Gastrocnemius medialis (tissue), 4 donors: ENCODE data around the gene LMAN1. TPM values are rescaled to one million over a fixed set of nuclear protein-coding genes. Genes with fewer than 3 reads are reported as not detected.
A peak's percentile ranks its signal among the peaks of the same experiment; 100 is the strongest.

Experiments
- ATAC-seq, 2 donors: fragments of 150-250 bp; one replicate each; pipeline ENCODE4 v1.9.1; 2016
- DNase-seq, 2 donors: peaks; one replicate each; pipeline ENCODE4 v3.0.0-alpha.2; 2019
- H3K27ac ChIP-seq, 4 donors: fragments of 200-600 bp; sonication (generic); 1 replicate in 1 of 4; 2 replicates in 3 of 4; pipeline ENCODE4 v1.5.1; 2016 to 2018; ENCODE audit warnings: mild to moderate bottlenecking in 2 of 4, moderate library complexity in 1 of 4
- H3K27me3 ChIP-seq, 3 donors: fragments of 200-600 bp; sonication (generic) in 2 of 3; 1 replicate in 1 of 3; 2 replicates in 2 of 3; pipeline versions ENCODE4 v1.5.1 to v1.6.0; 2016 to 2019; ENCODE audit warnings: mild to moderate bottlenecking in 1 of 3, moderate library complexity in 1 of 3
- H3K36me3 ChIP-seq, 2 donors: fragments of 200-600 bp; sonication (generic) in 1 of 2; one replicate each; pipeline ENCODE4 v1.5.1; 2017 to 2018
- H3K4me1 ChIP-seq, 2 donors: fragments of 200-600 bp; sonication (generic) in 1 of 2; one replicate each; pipeline ENCODE4 v1.5.1; 2016 to 2017; ENCODE audit warnings: mild to moderate bottlenecking in 2 of 2
- H3K4me3 ChIP-seq, 4 donors: fragments of 200-600 bp; sonication (generic) in 3 of 4; 1 replicate in 1 of 4; 2 replicates in 3 of 4; pipeline ENCODE4 v1.5.1; 2016 to 2019; ENCODE audit warnings: mild to moderate bottlenecking in 2 of 4
- H3K9me3 ChIP-seq, 3 donors: fragments of 200-600 bp; sonication (generic) in 2 of 3; 1 replicate in 1 of 3; 2 replicates in 2 of 3; pipeline ENCODE4 v1.5.1; 2016 to 2019
- CTCF ChIP-seq, 5 experiments: fragments of 450-650 bp in 3 of 5; fragments of 200-600 bp in 2 of 5; sonication (generic) in 2 of 5; IDR thresholded peaks in 4 of 5; conservative IDR thresholded peaks in 1 of 5; 1 replicate in 4 of 5; 2 replicates in 1 of 5; pipeline ENCODE4 v1.5.1; 2016 to 2019; ENCODE audit warnings: antibody characterized with exemption in 5 of 5, mild to moderate bottlenecking in 3 of 5, moderate library complexity in 3 of 5
- POLR2A ChIP-seq, 2 donors: fragments of 450-650 bp; IDR thresholded peaks; one replicate each; pipeline ENCODE4 v1.6.1; 2017; ENCODE audit warnings: antibody characterized with exemption in 2 of 2, mild to moderate bottlenecking in 2 of 2, moderate library complexity in 2 of 2
- in situ Hi-C, 4 donors: fragments of 200-750 bp; cut with MboI; loops; one replicate each; pipeline versions ENCODE4 v1.15.0 to v1.8.0; 2017; ENCODE audit warnings: low sequenced_read_pairs in 4 of 4
- intact Hi-C: fragments of 100-400 bp; cut with DNase I; formaldehyde crosslinking; loops from one replicate; pipeline ENCODE4 v1.15.1; 2023; ENCODE audit warnings: low total_unique reads
- total RNA-seq, 4 donors: library from RNA; depleted of rRNA; stranded (reverse); fragments of >200 nt; gene quantifications; one replicate each; pipeline versions ENCODE4 v1.1.0 to v1.2.3, GENCODE V29; 2016

Gene LMAN1
- total RNA-seq, 4 donors from 2014 or later = 48.6 to 74.8 (median 59.2) TPM

DNA sequence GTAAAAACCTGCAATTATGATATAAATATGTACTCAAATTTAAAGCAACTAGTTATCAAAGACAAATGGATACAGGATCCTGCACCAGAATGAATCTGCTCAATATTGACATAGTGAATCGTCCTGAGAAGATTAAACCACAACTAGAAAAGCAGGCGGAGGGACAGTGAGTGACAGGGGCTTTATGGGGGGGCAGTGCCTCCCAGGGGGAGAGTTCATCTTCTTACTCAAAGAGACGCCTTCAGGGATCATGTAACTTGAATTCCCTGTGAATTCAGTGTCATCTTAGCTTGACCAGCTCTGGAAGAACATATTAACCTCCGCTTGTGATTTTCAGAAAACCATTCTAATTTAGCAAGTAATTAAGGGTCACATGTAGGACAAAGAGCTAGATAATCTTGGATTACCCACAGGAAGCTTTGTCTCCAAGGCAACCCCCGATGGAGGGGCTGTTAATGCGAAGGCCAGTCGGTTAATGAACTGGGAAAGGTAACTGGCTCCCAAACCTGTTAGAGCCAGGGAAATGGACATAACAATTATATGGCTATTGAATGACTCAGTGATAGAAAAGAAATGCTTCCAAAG lies 17.4 kb upstream of the LMAN1 start:
- intact Hi-C loops (no loop called here), in situ Hi-C loops (no loop called here)
- H3K4me1 ChIP-seq = peaks cover 0 to 8% of the 10 kb centered on the region in 2 donors
- no peaks in the 10 kb centered on the region for H3K27me3 ChIP-seq
- H3K4me3 ChIP-seq = no peak overlapping the region
- no peaks in the 10 kb centered on the region for H3K36me3 ChIP-seq
- H3K9me3 ChIP-seq = no peaks in the 10 kb centered on the region
- TF ChIP-seq CTCF (IDR thresholded peaks at IDR 0.05 in 4 of 5, conservative IDR thresholded peaks at IDR 0.05 in 1 of 5) (no peak), POLR2A (IDR thresholded peaks at IDR 0.05) (no peak)
- no peak for DNase-seq
- ATAC-seq = no peak
- H3K27ac ChIP-seq = no peak overlapping the region

- H3K27ac ChIP-seq = no peak overlapping the region
- no peak for TF ChIP-seq POLR2A (IDR thresholded peaks at IDR 0.05)
- no peak for TF ChIP-seq CTCF (IDR thresholded peaks at IDR 0.05 in 4 of 5, conservative IDR thresholded peaks at IDR 0.05 in 1 of 5)
- ATAC-seq (no peak), DNase-seq (no peak)
- intact Hi-C loops (no loop called here), in situ Hi-C loops (no loop called here)
- peaks cover 0 to 8% of the 10 kb centered on the region in 2 donors for H3K4me1 ChIP-seq
- H3K27me3 ChIP-seq = no peaks in the 10 kb centered on the region
- H3K36me3 ChIP-seq = no peaks in the 10 kb centered on the region
- no peak overlapping the region for H3K4me3 ChIP-seq
- H3K9me3 ChIP-seq = no peaks in the 10 kb centered on the region
These were observed 15.1 kb upstream of the LMAN1 start for GRCh38 chr18:59374128-59374527.

DNA sequence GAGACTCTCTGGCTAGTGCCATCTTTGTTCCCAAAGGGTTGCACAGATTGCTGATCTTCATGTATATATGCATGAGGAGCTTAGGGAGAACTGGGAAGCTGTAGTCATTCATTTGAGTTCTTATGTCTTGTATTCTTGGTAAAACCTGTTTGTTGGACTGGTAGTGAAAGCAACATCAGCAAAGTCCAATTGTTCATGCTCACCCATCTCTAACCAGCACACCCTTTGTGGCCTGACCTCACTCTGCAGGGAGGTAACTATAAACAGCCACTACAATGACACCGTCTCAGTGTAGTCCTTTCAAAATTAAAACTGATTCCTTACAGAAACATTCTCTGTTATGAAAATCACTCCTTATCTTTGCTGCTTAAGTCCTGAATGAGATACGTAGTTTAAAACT lies 13.9 kb upstream of the LMAN1 start:
- DNase-seq = no peak
- Histone ChIP-seq H3K36me3 (no peaks in the 10 kb centered on the region), H3K4me1 (peaks cover 0 to 8% of the 10 kb centered on the region in 2 donors), H3K4me3 (no peak overlapping the region), H3K27ac (no peak overlapping the region), H3K27me3 (no peaks in the 10 kb centered on the region), H3K9me3 (no peaks in the 10 kb centered on the region)
- in situ Hi-C loops (no loop called here), intact Hi-C loops (no loop called here)
- no peak for ATAC-seq
- TF ChIP-seq CTCF (IDR thresholded peaks at IDR 0.05 in 4 of 5, conservative IDR thresholded peaks at IDR 0.05 in 1 of 5) = no peak
- TF ChIP-seq POLR2A (IDR thresholded peaks at IDR 0.05) = no peak

- in situ Hi-C loops = loop anchor here in 1 of 4 donors (10.0 kb wide), 1 partner anchor 226 kb away; the partner anchor contains the start of gene SEC11C
- intact Hi-C loops = no loop called here
- peak overlapping the region in 3 of 4 donors; percentile 91 to 96 (median 95) for H3K4me3 ChIP-seq
These were observed 1.3 kb upstream of the LMAN1 start for GRCh38 chr18:59360381-59360780.

More at GRCh38 chr18:59360381-59360780, 1.3 kb upstream of the LMAN1 start:
- no peaks in the 10 kb centered on the region for H3K27me3 ChIP-seq
- no peak for DNase-seq
- H3K4me1 ChIP-seq = peaks cover 18 to 25% of the 10 kb centered on the region in 2 donors
- no peak for ATAC-seq
- TF ChIP-seq POLR2A (IDR thresholded peaks at IDR 0.05) (no peak), CTCF (IDR thresholded peaks at IDR 0.05 in 4 of 5, conservative IDR thresholded peaks at IDR 0.05 in 1 of 5) (no peak)
- no peaks in the 10 kb centered on the region for H3K9me3 ChIP-seq
- H3K36me3 ChIP-seq = no peaks in the 10 kb centered on the region
- no peak overlapping the region for H3K27ac ChIP-seq
